Neural progenitor cell (in vitro differentiated cells): ENCODE data around the gene RNF220.

Experiments used
- EZH2 ChIP-seq: fragments of 200-600 bp; sonication (generic); IDR thresholded peaks from 2 replicates; pipeline ENCODE4 v1.6.1; 2017; ENCODE audit warnings: antibody characterized with exemption, mild to moderate bottlenecking, moderate library complexity
- TF ChIP-seq, protein P1 (sequence below): fragments of 200-600 bp; sonication (generic); IDR thresholded peaks from 2 replicates; pipeline ENCODE4 v1.5.1; 2017; ENCODE audit warnings: antibody characterized with exemption, mild to moderate bottlenecking

DNA sequence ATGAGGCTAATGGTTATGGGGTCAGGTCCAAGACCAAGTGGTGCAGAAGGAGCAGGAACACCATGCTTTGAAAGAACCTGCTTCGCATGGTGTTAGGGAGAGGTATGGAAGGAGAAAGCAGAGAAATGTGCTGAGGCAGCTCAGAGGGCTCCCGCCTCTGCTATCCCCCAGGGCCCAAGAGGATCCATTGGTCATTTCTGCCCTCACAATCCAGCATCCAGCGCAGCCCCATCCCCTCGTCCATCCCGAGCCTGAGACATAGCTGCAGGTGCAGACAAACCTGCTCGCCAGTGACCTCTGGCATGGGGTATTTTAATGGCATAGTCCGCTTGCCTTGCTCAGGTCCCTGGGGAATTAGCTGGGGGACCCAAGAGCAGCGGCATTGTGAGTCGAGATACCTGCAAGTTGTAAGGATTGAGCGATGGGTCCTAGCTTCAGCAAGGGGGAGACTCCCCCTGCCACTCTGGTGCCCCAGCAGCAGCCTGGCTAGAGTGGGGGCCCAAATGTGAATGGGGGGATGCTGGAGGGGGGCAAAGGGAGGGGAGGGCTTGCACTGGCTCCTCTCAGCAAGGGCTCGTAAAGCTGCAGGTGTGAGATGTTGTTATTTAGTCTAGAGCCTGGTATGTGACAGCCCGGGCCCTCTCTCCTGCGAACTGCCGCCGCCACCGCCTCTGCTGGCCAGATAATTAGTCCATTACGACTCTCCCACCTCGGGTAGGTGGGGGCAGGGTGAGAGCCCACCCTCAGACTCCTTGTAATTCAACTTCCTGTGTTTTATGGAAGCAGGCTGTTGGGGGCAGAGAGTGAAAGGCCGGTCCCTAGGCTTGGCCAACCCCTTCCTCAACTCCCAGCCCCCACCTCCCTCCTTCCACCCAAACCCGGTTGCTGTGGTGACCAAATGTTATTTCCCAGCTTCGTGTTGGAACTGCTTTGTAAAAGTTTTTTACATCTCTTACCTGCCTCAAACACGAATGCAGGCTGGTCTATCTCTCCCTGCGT, 118.8 kb downstream of the RNF220 start:
- TF ChIP-seq, protein P1, sequence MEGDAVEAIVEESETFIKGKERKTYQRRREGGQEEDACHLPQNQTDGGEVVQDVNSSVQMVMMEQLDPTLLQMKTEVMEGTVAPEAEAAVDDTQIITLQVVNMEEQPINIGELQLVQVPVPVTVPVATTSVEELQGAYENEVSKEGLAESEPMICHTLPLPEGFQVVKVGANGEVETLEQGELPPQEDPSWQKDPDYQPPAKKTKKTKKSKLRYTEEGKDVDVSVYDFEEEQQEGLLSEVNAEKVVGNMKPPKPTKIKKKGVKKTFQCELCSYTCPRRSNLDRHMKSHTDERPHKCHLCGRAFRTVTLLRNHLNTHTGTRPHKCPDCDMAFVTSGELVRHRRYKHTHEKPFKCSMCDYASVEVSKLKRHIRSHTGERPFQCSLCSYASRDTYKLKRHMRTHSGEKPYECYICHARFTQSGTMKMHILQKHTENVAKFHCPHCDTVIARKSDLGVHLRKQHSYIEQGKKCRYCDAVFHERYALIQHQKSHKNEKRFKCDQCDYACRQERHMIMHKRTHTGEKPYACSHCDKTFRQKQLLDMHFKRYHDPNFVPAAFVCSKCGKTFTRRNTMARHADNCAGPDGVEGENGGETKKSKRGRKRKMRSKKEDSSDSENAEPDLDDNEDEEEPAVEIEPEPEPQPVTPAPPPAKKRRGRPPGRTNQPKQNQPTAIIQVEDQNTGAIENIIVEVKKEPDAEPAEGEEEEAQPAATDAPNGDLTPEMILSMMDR, result peak; percentile 5
- TF ChIP-seq EZH2, result no peak
